IMR-90 (cell line): ENCODE results near the gene ID1. TPM values are rescaled to one million over a fixed set of nuclear protein-coding genes. Genes with fewer than 3 reads are reported as not detected.
A peak's percentile ranks its signal among the peaks of the same experiment; 100 is the strongest.

ENCODE experiments used
- ATAC-seq: fragments of 200-7000 bp; cut with Tn5 transposase; 2 replicates; pipeline ENCODE4 v1.9.1; 2020; ENCODE audit warnings: low read depth, mild to moderate bottlenecking, moderate library complexity
- BruUV-seq: library from RNA; stranded (reverse); fragments of 400-500 nt; replicated peaks from 2 replicates; lab custom pipeline; 2021; lab: Mats Ljungman, UMichigan
- CTCF ChIA-PET: fragments of 300-600 bp; formaldehyde crosslinking; extraction: SDS; loops from one replicate; lab custom pipeline; 2021; ENCODE audit warnings: antibody characterized with exemption; lab: Yijun Ruan, JAX
- POLR2A ChIA-PET: fragments of 300-600 bp; sonication (Branson Sonifier 250); formaldehyde crosslinking; loops from one replicate; lab custom pipeline; 2022; ENCODE audit warnings: antibody characterized with exemption; ENCODE audit not compliant: unreplicated experiment; lab: Charles Lee
- DNase-seq: peaks from one replicate; pipeline ENCODE4 v3.0.0; 2013
- H2AFZ ChIP-seq: replicated peaks from 2 replicates; pipeline ENCODE3; 2013; ENCODE audit warnings: low read length, mild to moderate bottlenecking; ENCODE audit not compliant: poor library complexity
- H2AK5ac ChIP-seq: 2 replicates; pipeline ENCODE4 v1.6.1; 2013; ENCODE audit warnings: low read depth, low read length, inconsistent platforms
- H2AK9ac ChIP-seq: replicated peaks from 2 replicates; pipeline ENCODE3; 2013; ENCODE audit warnings: mild to moderate bottlenecking, low read depth, low read length, moderate library complexity; ENCODE audit not compliant: poor library complexity
- H2BK120ac ChIP-seq: 2 replicates; pipeline ENCODE4 v1.6.1; 2013; ENCODE audit warnings: low read depth, low read length, inconsistent platforms
- H2BK15ac ChIP-seq: 3 replicates; pipeline ENCODE4 v1.6.1; 2013; ENCODE audit warnings: low read depth, low read length, inconsistent platforms
- H2BK20ac ChIP-seq: 2 replicates; pipeline ENCODE4 v1.6.1; 2013; ENCODE audit warnings: low read depth, mild to moderate bottlenecking, inconsistent platforms, low read length, moderate library complexity
- H2BK5ac ChIP-seq: 2 replicates; pipeline ENCODE4 v1.6.1; 2013; ENCODE audit warnings: mild to moderate bottlenecking, low read depth, low read length, inconsistent platforms; ENCODE audit not compliant: poor library complexity, severe bottlenecking
- H3K14ac ChIP-seq: replicated peaks from 2 replicates; pipeline ENCODE4 v1.6.1; 2013; ENCODE audit warnings: low read depth, low read length, inconsistent platforms
- H3K18ac ChIP-seq: 2 replicates; pipeline ENCODE4 v1.6.1; 2013; ENCODE audit warnings: low read depth, low read length, control low read depth
- H3K23ac ChIP-seq: 2 replicates; pipeline ENCODE4 v1.6.1; 2013; ENCODE audit warnings: low read depth, low read length, inconsistent platforms
- H3K27ac ChIP-seq: 2 replicates; pipeline ENCODE4 v1.5.1; 2013; ENCODE audit warnings: mild to moderate bottlenecking, control low read depth, low read length; ENCODE audit not compliant: insufficient read depth
- H3K27me3 ChIP-seq: 2 replicates; pipeline ENCODE4 v1.6.1; 2013; ENCODE audit warnings: low read length; ENCODE audit not compliant: control insufficient read depth, insufficient read depth
- H3K36me3 ChIP-seq: 2 replicates; pipeline ENCODE4 v1.6.1; 2013; ENCODE audit warnings: low read length, mixed read lengths; ENCODE audit not compliant: control insufficient read depth, insufficient read depth
- H3K4ac ChIP-seq: 2 replicates; pipeline ENCODE4 v1.6.1; 2013; ENCODE audit warnings: low read depth, low read length, inconsistent platforms
- H3K4me1 ChIP-seq: 2 replicates; pipeline ENCODE4 v1.6.1; 2013; ENCODE audit warnings: low read length, mixed read lengths; ENCODE audit not compliant: control insufficient read depth, insufficient read depth
- H3K4me2 ChIP-seq: 2 replicates; pipeline ENCODE4 v1.6.1; 2013; ENCODE audit warnings: low read depth, mild to moderate bottlenecking, control low read depth, low read length, moderate library complexity
- H3K4me3 ChIP-seq: 2 replicates; pipeline ENCODE4 v1.5.1; 2013; ENCODE audit warnings: low read depth, mild to moderate bottlenecking, control low read depth, low read length, moderate library complexity; ENCODE audit not compliant: insufficient read depth
- H3K56ac ChIP-seq: 2 replicates; pipeline ENCODE4 v1.6.1; 2013; ENCODE audit warnings: low read length, inconsistent platforms; ENCODE audit not compliant: insufficient read depth; ENCODE audit errors: extremely low read depth
- H3K79me1 ChIP-seq, 2 experiments: 2 replicates each; pipeline ENCODE4 v1.6.1; 2013; ENCODE audit warnings: low read length in 2 of 2, inconsistent platforms in 1 of 2, low read depth in 1 of 2
- H3K9ac ChIP-seq: 2 replicates; pipeline ENCODE4 v1.6.1; 2013; ENCODE audit warnings: low read depth, low read length, control low read depth
- H3K9me1 ChIP-seq: 2 replicates; pipeline ENCODE4 v1.6.1; 2013; ENCODE audit warnings: low read length, inconsistent platforms; ENCODE audit not compliant: insufficient read depth
- H3K9me3 ChIP-seq: 2 replicates; pipeline ENCODE4 v1.6.1; 2013; ENCODE audit warnings: low read length; ENCODE audit not compliant: control insufficient read depth, insufficient read depth
- H4K20me1 ChIP-seq: 2 replicates; pipeline ENCODE4 v1.6.1; 2013; ENCODE audit warnings: low read length, inconsistent platforms; ENCODE audit not compliant: insufficient read depth
- H4K5ac ChIP-seq: 2 replicates; pipeline ENCODE4 v1.6.1; 2013; ENCODE audit warnings: mild to moderate bottlenecking, low read depth, low read length, control low read depth
- H4K8ac ChIP-seq, 2 experiments: 2 replicates each; pipeline ENCODE4 v1.6.1; 2013; ENCODE audit warnings: low read depth in 2 of 2, low read length in 2 of 2, control low read depth in 1 of 2, inconsistent platforms in 1 of 2
- H4K91ac ChIP-seq: 2 replicates; pipeline ENCODE4 v1.6.1; 2013; ENCODE audit warnings: low read depth, low read length, inconsistent platforms; ENCODE audit not compliant: insufficient read depth
- BHLHE40 ChIP-seq: fragments of 150-350 bp; IDR thresholded peaks from 2 replicates; pipeline ENCODE4 v1.6.1; 2016; ENCODE audit warnings: mild to moderate bottlenecking, low read depth, low read length
- CEBPB ChIP-seq: IDR thresholded peaks from 2 replicates; pipeline ENCODE4 v1.6.1; 2012; ENCODE audit warnings: low read depth, low read length, improper control_type of control experiment
- CHD1 ChIP-seq: IDR thresholded peaks from 2 replicates; pipeline ENCODE4 v1.6.1; 2012; ENCODE audit warnings: low read depth, low read length, improper control_type of control experiment
- CTCF ChIP-seq: conservative IDR thresholded peaks from 2 replicates; pipeline ENCODE4 v1.5.1; 2012; ENCODE audit warnings: mild to moderate bottlenecking, low read depth, low read length, improper control_type of control experiment
- ELK1 ChIP-seq: fragments of 150-350 bp; IDR thresholded peaks from 2 replicates; pipeline ENCODE4 v1.6.1; 2016; ENCODE audit warnings: low read depth, mild to moderate bottlenecking, low read length, moderate library complexity, borderline replicate concordance
- MAFK ChIP-seq: IDR thresholded peaks from 2 replicates; pipeline ENCODE4 v1.6.1; 2012; ENCODE audit warnings: low read depth, low read length, improper control_type of control experiment
- MAZ ChIP-seq: IDR thresholded peaks from 2 replicates; pipeline ENCODE4 v1.6.1; 2012; ENCODE audit warnings: low read depth, mild to moderate bottlenecking, low read length, improper control_type of control experiment, moderate library complexity, borderline replicate concordance
- NFE2L2 ChIP-seq: fragments of 150-350 bp; IDR thresholded peaks from 2 replicates; pipeline ENCODE4 v1.6.1; 2016; ENCODE audit warnings: low read depth, mild to moderate bottlenecking, low read length
- POLR2A ChIP-seq: IDR thresholded peaks from 2 replicates; pipeline ENCODE4 v1.6.1; 2012; ENCODE audit warnings: mild to moderate bottlenecking, low read depth, low read length
- RAD21 ChIP-seq: IDR thresholded peaks from 2 replicates; pipeline ENCODE4 v1.6.1; 2012; ENCODE audit warnings: low read length, improper control_type of control experiment
- RCOR1 ChIP-seq: IDR thresholded peaks from 2 replicates; pipeline ENCODE4 v1.6.1; 2012; ENCODE audit warnings: mild to moderate bottlenecking, low read length, improper control_type of control experiment; ENCODE audit not compliant: insufficient replicate concordance
- SMC3 ChIP-seq: fragments of 150-350 bp; IDR thresholded peaks from 2 replicates; pipeline ENCODE4 v1.6.1; 2016; ENCODE audit warnings: low read depth, mild to moderate bottlenecking, antibody characterized with exemption, low read length, moderate library complexity
- USF2 ChIP-seq: fragments of 150-350 bp; IDR thresholded peaks from 2 replicates; pipeline ENCODE4 v1.6.1; 2017; ENCODE audit warnings: mild to moderate bottlenecking, antibody characterized with exemption, low read length, low read depth
- WGBS, 2 experiments: methylation state at CpG; one replicate each; pipeline versions ENCODE4 v1.1.5 to v1.1.7; 2013; ENCODE audit warnings: missing lambda C conversion rate in 2 of 2; ENCODE audit not compliant: insufficient read length in 1 of 2; ENCODE audit errors: extremely low coverage in 2 of 2; 5-methylcytosine and 5-hydroxymethylcytosine counted together
- dilution Hi-C: fragments of 300-500 bp; cut with HindIII; formaldehyde crosslinking; loops from one replicate; pipeline ENCODE4 v1.14.3; 2018; ENCODE audit warnings: low sequenced_read_pairs; ENCODE audit not compliant: unreplicated experiment
- in situ Hi-C: fragments of 300-500 bp; cut with MboI; formaldehyde crosslinking; loops from 3 replicates; pipeline ENCODE4 v1.14.3; 2019; ENCODE audit warnings: low sequenced_read_pairs, inconsistent platforms, mixed read lengths
- intact Hi-C: fragments of 100-400 bp; cut with micrococcal nuclease; formaldehyde crosslinking; loops from 2 replicates; pipeline ENCODE4 v1.10.0; 2022
- polyA plus RNA-seq, 3 experiments: library from polyadenylated mRNA; depleted of rRNA; stranded (reverse); fragments of >200 nt; gene quantifications; 2 replicates each; pipeline ENCODE4 v1.2.3, GENCODE V29; 2012; ENCODE audit warnings: low replicate concordance in 1 of 3
- total RNA-seq: library from RNA; depleted of rRNA; stranded (reverse); fragments of >200 nt; gene quantifications from 2 replicates; pipeline ENCODE4 v1.2.3, GENCODE V29; 2012

Gene ID1
- total and polyA plus RNA-seq, 2 of the 4 experiments (the other 2 are of a cell fraction), result 148 to 174 TPM

GRCh38 chr20:31566319-31566657 lies 38.8 kb upstream of the ID1 start:
- H4K5ac ChIP-seq, result no peak overlapping the region
- no peak overlapping the region for H3K23ac ChIP-seq
- peak overlapping the region; percentile 52 for H2AK9ac ChIP-seq
- in situ Hi-C loops (no loop called here), intact Hi-C loops (no loop called here), dilution Hi-C loops (no loop called here)
- H3K4ac ChIP-seq, result no peak overlapping the region
- ChIA-PET POLR2A (no interaction called here), CTCF (interaction anchor here (2.7 kb wide), 1 partner anchor 47 kb away, joined by 12 read pairs; no protein-coding TSS in a partner anchor)
- no peak overlapping the region for H2BK15ac ChIP-seq
- no peak overlapping the region for H2BK120ac ChIP-seq
- H4K91ac ChIP-seq, result no peak overlapping the region
- H3K9me1 ChIP-seq, result peaks cover 5% of the 10 kb centered on the region
- peaks cover 10 to 41% of the 10 kb centered on the region in 2 experiments for H3K79me1 ChIP-seq
- no peak overlapping the region for H3K56ac ChIP-seq
- H3K27ac ChIP-seq, result no peak overlapping the region
- peaks cover 4% of the 10 kb centered on the region; the same call in 1 of the 2 replicates for H4K20me1 ChIP-seq
- no peak overlapping the region for H2BK5ac ChIP-seq
- no peak overlapping the region for H3K4me3 ChIP-seq
- DNase-seq (no peak), ATAC-seq (no peak)
- TF ChIP-seq CEBPB (no peak), SMC3 (no peak), MAFK (no peak), CTCF (no peak), MAZ (no peak), BHLHE40 (no peak), POLR2A (no peak), CHD1 (no peak), RCOR1 (no peak), NFE2L2 (no peak), RAD21 (no peak), USF2 (no peak), ELK1 (no peak)
- H3K36me3 ChIP-seq, result peaks cover 41% of the 10 kb centered on the region
- no peaks in the 10 kb centered on the region for H3K9me3 ChIP-seq
- H3K4me1 ChIP-seq, result peaks cover 27% of the 10 kb centered on the region
- no peak overlapping the region for H3K18ac ChIP-seq
- H2BK20ac ChIP-seq, result no peak overlapping the region
- H2AFZ ChIP-seq, result no peak overlapping the region
- no CpG with 5 or more reads among the region's 1 CpG for WGBS, 2 experiments
- no peak overlapping the region for H3K14ac ChIP-seq
- no TSS peak for BruUV-seq
- no peak overlapping the region for H3K4me2 ChIP-seq
- no peak overlapping the region for H3K9ac ChIP-seq
- H3K27me3 ChIP-seq, result no peaks in the 10 kb centered on the region
- H4K8ac ChIP-seq, result no peak overlapping the region
- no peak overlapping the region for H2AK5ac ChIP-seq
